Measurements from ENCODE around the gene ATP8A2.

ATP8A2 gene

GRCh38 chr13:25764378-25764777 lies 392.6 kb downstream of the ATP8A2 start:
- no peak overlapping the region for H3K4me3 Mint-ChIP-seq
- no peak overlapping the region for H3K27ac Mint-ChIP-seq
- H3K9me3 Mint-ChIP-seq = no peaks in the 10 kb centered on the region
- no peak for TF ChIP-seq CTCF (IDR thresholded peaks at IDR 0.05)
- no peak for DNase-seq
- peaks cover 8% of the 10 kb centered on the region for H3K27me3 Mint-ChIP-seq (ENCODE audit: low read depth, poor library complexity)
- H3K4me1 Mint-ChIP-seq = peaks cover 16% of the 10 kb centered on the region
- no peaks in the 10 kb centered on the region for H3K36me3 Mint-ChIP-seq (ENCODE audit: low read depth)

- no peak overlapping the region for H3K27ac Mint-ChIP-seq
- peaks cover 11% of the 10 kb centered on the region for H3K27me3 Mint-ChIP-seq (ENCODE audit: low read depth, poor library complexity)
- H3K9me3 Mint-ChIP-seq = no peaks in the 10 kb centered on the region
- peaks cover 16% of the 10 kb centered on the region for H3K4me1 Mint-ChIP-seq
- DNase-seq = no peak
- TF ChIP-seq CTCF (IDR thresholded peaks at IDR 0.05) = no peak
- no peaks in the 10 kb centered on the region for H3K36me3 Mint-ChIP-seq (ENCODE audit: low read depth)
- no peak overlapping the region for H3K4me3 Mint-ChIP-seq
Observed at GRCh38 chr13:25765266-25765665, 393.5 kb downstream of the ATP8A2 start.

GRCh38 chr13:25766576-25766975 lies 394.8 kb downstream of the ATP8A2 start:
- Mint-ChIP-seq H3K27ac (no peak overlapping the region), H3K27me3 (ENCODE audit: low read depth, poor library complexity) (peaks cover 11% of the 10 kb centered on the region), H3K4me1 (peaks cover 29% of the 10 kb centered on the region), H3K9me3 (no peaks in the 10 kb centered on the region), H3K36me3 (ENCODE audit: low read depth) (no peaks in the 10 kb centered on the region), H3K4me3 (no peak overlapping the region)
- no peak for TF ChIP-seq CTCF (IDR thresholded peaks at IDR 0.05)
- no peak for DNase-seq

- peaks cover 11% of the 10 kb centered on the region for H3K27me3 Mint-ChIP-seq (ENCODE audit: low read depth, poor library complexity)
- no peak overlapping the region for H3K4me3 Mint-ChIP-seq
- peaks cover 33% of the 10 kb centered on the region for H3K4me1 Mint-ChIP-seq
Observed at GRCh38 chr13:25766991-25767390, 395.2 kb downstream of the ATP8A2 start.

GRCh38 chr13:25768376-25768775 lies 396.6 kb downstream of the ATP8A2 start:
- H3K4me1 Mint-ChIP-seq = peaks cover 38% of the 10 kb centered on the region
- H3K9me3 Mint-ChIP-seq = no peaks in the 10 kb centered on the region
- no peak overlapping the region for H3K4me3 Mint-ChIP-seq
- H3K27me3 Mint-ChIP-seq (ENCODE audit: low read depth, poor library complexity) = peaks cover 11% of the 10 kb centered on the region
- H3K27ac Mint-ChIP-seq = no peak overlapping the region
- TF ChIP-seq CTCF (IDR thresholded peaks at IDR 0.05) = no peak
- no peaks in the 10 kb centered on the region for H3K36me3 Mint-ChIP-seq (ENCODE audit: low read depth)
- no peak for DNase-seq

More at GRCh38 chr13:25766991-25767390, 395.2 kb downstream of the ATP8A2 start:
- Mint-ChIP-seq H3K27ac (no peak overlapping the region), H3K36me3 (ENCODE audit: low read depth) (no peaks in the 10 kb centered on the region), H3K9me3 (no peaks in the 10 kb centered on the region)
- no peak for DNase-seq
- no peak for TF ChIP-seq CTCF (IDR thresholded peaks at IDR 0.05)

GRCh38 chr13:25768838-25769237 lies 397.1 kb downstream of the ATP8A2 start:
- no peaks in the 10 kb centered on the region for H3K36me3 Mint-ChIP-seq (ENCODE audit: low read depth)
- H3K4me3 Mint-ChIP-seq = no peak overlapping the region
- H3K4me1 Mint-ChIP-seq = peaks cover 38% of the 10 kb centered on the region
- H3K27me3 Mint-ChIP-seq (ENCODE audit: low read depth, poor library complexity) = peaks cover 11% of the 10 kb centered on the region
- no peak for TF ChIP-seq CTCF (IDR thresholded peaks at IDR 0.05)
- H3K9me3 Mint-ChIP-seq = no peaks in the 10 kb centered on the region
- H3K27ac Mint-ChIP-seq = no peak overlapping the region
- DNase-seq = no peak

Data from nephron progenitor cell (in vitro differentiated cells).